Endothelial cell of umbilical vein (primary cell): ENCODE measurements around the gene RHOV. TPM values are rescaled to one million over a fixed set of nuclear protein-coding genes. Genes with fewer than 3 reads are reported as not detected.
A peak's percentile ranks its signal among the peaks of the same experiment; 100 is the strongest.

ENCODE experiments used
- BruUV-seq: library from RNA; stranded (reverse); fragments of 400-500 nt; replicated peaks from 2 replicates; lab custom pipeline; 2021; lab: Mats Ljungman, UMichigan
- CTCF ChIA-PET: fragments of 300-600, 350-600 bp; sonication (Branson Sonifier 250); formaldehyde crosslinking; loops from one replicate; lab custom pipeline; 2021; ENCODE audit warnings: antibody characterized with exemption, inconsistent platforms; lab: Charles Lee
- POLR2A ChIA-PET: fragments of 300-600, 350-600 bp; sonication (Branson Sonifier 250); formaldehyde crosslinking; loops from one replicate; lab custom pipeline; 2021; ENCODE audit warnings: antibody characterized with exemption, inconsistent platforms; lab: Charles Lee
- DNase-seq: peaks from one replicate; pipeline ENCODE4 v3.0.0-alpha.2; 2011; ENCODE audit warnings: low read depth, low spot score
- FAIRE-seq: peaks from 2 replicates; lab custom pipeline; 2011; peaks lifted over from hg19 to GRCh38; lab: Jason Lieb, UNC
- H2AFZ ChIP-seq: 2 replicates; pipeline ENCODE4 v1.6.0; 2012; ENCODE audit warnings: low read depth, low read length, control low read depth, inconsistent platforms
- H3K27ac ChIP-seq: 2 replicates; pipeline ENCODE4 v1.5.1; 2011; ENCODE audit warnings: low read depth, mild to moderate bottlenecking, control low read depth, low read length, moderate library complexity; ENCODE audit not compliant: insufficient read depth
- H3K27me3 ChIP-seq, 2 experiments: 2 replicates each; pipeline versions ENCODE4 v1.6.0 to v1.6.1; 2011; ENCODE audit warnings: low read length in 2 of 2, mixed read lengths in 1 of 2; ENCODE audit not compliant: control insufficient read depth in 2 of 2, insufficient read depth in 2 of 2
- H3K36me3 ChIP-seq, 2 experiments: 2 replicates in 1 of 2; 3 replicates in 1 of 2; pipeline ENCODE4 v1.5.1; 2011; ENCODE audit warnings: low read length in 2 of 2, mild to moderate bottlenecking in 1 of 2, moderate library complexity in 1 of 2; ENCODE audit not compliant: control insufficient read depth in 2 of 2, insufficient read depth in 2 of 2; ENCODE audit errors: extremely low read depth in 1 of 2
- H3K4me1 ChIP-seq: 3 replicates; pipeline ENCODE4 v1.5.1; 2011; ENCODE audit warnings: mild to moderate bottlenecking, low read length; ENCODE audit not compliant: control insufficient read depth, insufficient read depth; ENCODE audit errors: extremely low read depth
- H3K4me2 ChIP-seq: 2 replicates; pipeline ENCODE4 v1.6.1; 2011; ENCODE audit warnings: low read length, control low read depth, mixed read lengths; ENCODE audit not compliant: insufficient read depth
- H3K4me3 ChIP-seq, 3 experiments: fragments of 200-600 bp in 1 of 3; sonication (generic), shearing (Covaris generic) in 1 of 3; replicated peaks in 1 of 3; 2 replicates each; pipeline ENCODE4 v1.5.1; 2011 to 2016; ENCODE audit warnings: control low read depth in 3 of 3, low read length in 3 of 3, mild to moderate bottlenecking in 2 of 3, inconsistent platforms in 1 of 3, low read depth in 1 of 3, moderate library complexity in 1 of 3; ENCODE audit not compliant: insufficient read depth in 1 of 3
- H3K79me2 ChIP-seq: 2 replicates; pipeline ENCODE4 v1.6.0; 2012; ENCODE audit warnings: low read length, inconsistent platforms; ENCODE audit not compliant: control insufficient read depth, insufficient read depth
- H3K9ac ChIP-seq: replicated peaks from 2 replicates; pipeline ENCODE3; 2011; ENCODE audit warnings: low read length, control low read depth; ENCODE audit not compliant: insufficient read depth; ENCODE audit errors: extremely low read depth
- H3K9me1 ChIP-seq: replicated peaks from 3 replicates; pipeline ENCODE4 v1.6.0; 2011; ENCODE audit warnings: mild to moderate bottlenecking, low read length; ENCODE audit not compliant: control insufficient read depth, insufficient read depth; ENCODE audit errors: extremely low read depth
- H3K9me3 ChIP-seq: replicated peaks from 2 replicates; pipeline ENCODE4 v1.5.1; 2012; ENCODE audit warnings: low read length, inconsistent platforms; ENCODE audit not compliant: control insufficient read depth, insufficient read depth
- H4K20me1 ChIP-seq: replicated peaks from 2 replicates; pipeline ENCODE3; 2011; ENCODE audit warnings: mild to moderate bottlenecking, low read length; ENCODE audit not compliant: control insufficient read depth, insufficient read depth; ENCODE audit errors: extremely low read depth
- FOS ChIP-seq: IDR thresholded peaks from 2 replicates; pipeline ENCODE4 v1.6.1; 2011; ENCODE audit warnings: mild to moderate bottlenecking, low read length, moderate library complexity, borderline replicate concordance; ENCODE audit not compliant: insufficient read depth
- POLR2AphosphoS5 ChIP-seq: IDR thresholded peaks from 2 replicates; pipeline ENCODE4 v1.6.1; 2012; ENCODE audit warnings: low read depth, mild to moderate bottlenecking, control low read depth, low read length, moderate library complexity; ENCODE audit not compliant: insufficient read depth
- dilution Hi-C: fragments of 300-500 bp; cut with MboI; formaldehyde crosslinking; loops from one replicate; pipeline ENCODE4 v1.15.0; 2019; ENCODE audit warnings: low sequenced_read_pairs; ENCODE audit not compliant: extremely low pct_ligation_motif_present
- intact Hi-C: fragments of 100-400 bp; cut with micrococcal nuclease; formaldehyde crosslinking; loops from one replicate; pipeline ENCODE4 v1.10.0; 2022
- polyA plus RNA-seq, 4 experiments: library from polyadenylated mRNA; depleted of rRNA in 3 of 4; stranded (reverse) in 3 of 4; unstranded in 1 of 4; fragments of >200 nt; gene quantifications; 2 replicates each; pipeline versions ENCODE4 v1.2.1 to v1.2.3, GENCODE V29; 2011 to 2012; ENCODE audit warnings: missing spikeins in 1 of 4
- total RNA-seq: library from RNA; stranded (reverse); gene quantifications from 2 replicates; pipeline ENCODE4 v1.2.3, GENCODE V29; 2021
- TF ChIP-seq, protein P1 (sequence below), 2 donors: IDR thresholded peaks; 1 replicate in 1 of 2; 2 replicates in 1 of 2; pipeline ENCODE4 v1.5.1; 2011; ENCODE audit warnings: low read length in 2 of 2, mild to moderate bottlenecking in 2 of 2, moderate library complexity in 2 of 2, control low read depth in 1 of 2, inconsistent platforms in 1 of 2, low read depth in 1 of 2; ENCODE audit not compliant: insufficient read depth in 1 of 2; ENCODE audit errors: extremely low read depth in 1 of 2

The RHOV gene
- total and polyA plus RNA-seq, 2 donors (not counting 3 experiments of a cell fraction or from before 2014, with no cell fraction given) = 0.15 to 0.20 TPM

GRCh38 chr15:40891810-40892446 lies 17.9 kb upstream of the RHOV start:
- no TSS peak for BruUV-seq
- dilution Hi-C loops = no loop called here
- H4K20me1 ChIP-seq = no peaks in the 10 kb centered on the region
- CTCF ChIA-PET = interaction anchor here (0.6 to 4.0 kb wide), 34 partner anchors 9 to 372 kb away, joined by 3 to 48 read pairs (median 5); partner anchors contain the start of genes C15orf62, CHP1, EXD1 and RAD51
- no peak overlapping the region for H3K9ac ChIP-seq
- H2AFZ ChIP-seq = peak overlapping the region; percentile 46
- H3K36me3 ChIP-seq = peaks cover 0 to 2% of the 10 kb centered on the region in 2 experiments
- H3K9me3 ChIP-seq = no peaks in the 10 kb centered on the region
- no peaks in the 10 kb centered on the region for H3K9me1 ChIP-seq
- H3K4me3 ChIP-seq = no peak overlapping the region
- peak; percentile 55 for DNase-seq
- intact Hi-C loops = loop anchor here (5.0 to 10.0 kb wide), 3 partner anchors 105 to 327 kb away; partner anchors contain the start of genes CCDC32 and RPUSD2
- POLR2A ChIA-PET = interaction anchor here (1.1 kb wide), 1 partner anchor 34 kb away, joined by 5 read pairs; no protein-coding TSS in a partner anchor
- no peak for TF ChIP-seq FOS
- TF ChIP-seq, protein P1, sequence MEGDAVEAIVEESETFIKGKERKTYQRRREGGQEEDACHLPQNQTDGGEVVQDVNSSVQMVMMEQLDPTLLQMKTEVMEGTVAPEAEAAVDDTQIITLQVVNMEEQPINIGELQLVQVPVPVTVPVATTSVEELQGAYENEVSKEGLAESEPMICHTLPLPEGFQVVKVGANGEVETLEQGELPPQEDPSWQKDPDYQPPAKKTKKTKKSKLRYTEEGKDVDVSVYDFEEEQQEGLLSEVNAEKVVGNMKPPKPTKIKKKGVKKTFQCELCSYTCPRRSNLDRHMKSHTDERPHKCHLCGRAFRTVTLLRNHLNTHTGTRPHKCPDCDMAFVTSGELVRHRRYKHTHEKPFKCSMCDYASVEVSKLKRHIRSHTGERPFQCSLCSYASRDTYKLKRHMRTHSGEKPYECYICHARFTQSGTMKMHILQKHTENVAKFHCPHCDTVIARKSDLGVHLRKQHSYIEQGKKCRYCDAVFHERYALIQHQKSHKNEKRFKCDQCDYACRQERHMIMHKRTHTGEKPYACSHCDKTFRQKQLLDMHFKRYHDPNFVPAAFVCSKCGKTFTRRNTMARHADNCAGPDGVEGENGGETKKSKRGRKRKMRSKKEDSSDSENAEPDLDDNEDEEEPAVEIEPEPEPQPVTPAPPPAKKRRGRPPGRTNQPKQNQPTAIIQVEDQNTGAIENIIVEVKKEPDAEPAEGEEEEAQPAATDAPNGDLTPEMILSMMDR (IDR thresholded peaks at IDR 0.05; ENCODE audit: extremely low read depth in 1 of 2, insufficient read depth in 1 of 2, low read depth in 1 of 2, low read length in 2 of 2) = peak; percentile 70
- H3K79me2 ChIP-seq = peaks cover 18% of the 10 kb centered on the region
- no peak overlapping the region for H3K27ac ChIP-seq
- H3K4me1 ChIP-seq = peaks cover 14% of the 10 kb centered on the region
- H3K27me3 ChIP-seq = no peaks in the 10 kb centered on the region
- peak; percentile 92 for FAIRE-seq
- H3K4me2 ChIP-seq = no peak overlapping the region

DNA sequence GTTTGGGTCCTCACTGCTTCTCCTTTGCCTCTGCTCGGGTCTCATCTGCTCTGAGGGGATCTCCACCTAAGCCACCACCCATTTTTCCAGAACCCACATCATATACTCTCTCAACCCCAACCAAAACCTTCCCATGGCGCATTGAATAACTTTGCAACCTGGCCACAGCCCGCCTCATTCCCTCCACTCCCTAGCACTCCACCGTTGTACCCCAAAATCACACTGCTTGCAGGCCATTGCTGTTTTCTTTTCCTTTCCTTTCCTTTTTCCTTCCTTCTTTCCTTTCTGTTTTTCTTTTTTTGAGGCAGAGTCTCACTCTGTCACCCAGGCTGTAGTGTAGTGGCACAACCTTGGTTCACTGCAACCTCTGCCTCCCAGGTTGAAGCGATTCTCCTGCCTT lies 17.1 kb upstream of the RHOV start:
- Histone ChIP-seq H2AFZ (no peak overlapping the region), H3K27me3 (no peaks in the 10 kb centered on the region), H3K79me2 (peaks cover 17% of the 10 kb centered on the region), H3K4me1 (peaks cover 14% of the 10 kb centered on the region), H3K4me2 (no peak overlapping the region), H3K9me1 (no peaks in the 10 kb centered on the region), H3K27ac (no peak overlapping the region), H3K36me3 (peaks cover 0 to 1% of the 10 kb centered on the region in 2 experiments), H4K20me1 (no peaks in the 10 kb centered on the region), H3K9me3 (no peaks in the 10 kb centered on the region), H3K4me3 (no peak overlapping the region), H3K9ac (no peak overlapping the region)
- dilution Hi-C loops (no loop called here), intact Hi-C loops (loop anchor here (5.0 to 10.0 kb wide), 3 partner anchors 104 to 326 kb away; partner anchors contain the start of genes CCDC32 and RPUSD2)
- CTCF ChIA-PET = interaction anchor here (1.0 to 4.0 kb wide), 20 partner anchors 8 to 371 kb away, joined by 3 to 48 read pairs (median 6); partner anchors contain the start of genes C15orf62, CHP1, EXD1 and RHOV
- no peak for TF ChIP-seq POLR2AphosphoS5
- POLR2A ChIA-PET = interaction anchor here (1.1 kb wide), 1 partner anchor 33 kb away, joined by 5 read pairs; no protein-coding TSS in a partner anchor
- no TSS peak for BruUV-seq
- DNase-seq (no peak), FAIRE-seq (no peak)
